GM23248 (cell line): ENCODE data around the gene SEPTIN1.

Experiments used
- EZH2 ChIP-seq: fragments of 200-600 bp; sonication (generic); IDR thresholded peaks from 2 replicates; pipeline ENCODE4 v1.6.1; 2018; ENCODE audit warnings: antibody characterized with exemption, mild to moderate bottlenecking; ENCODE audit not compliant: insufficient read depth, poor library complexity, severe bottlenecking
- EZH2phosphoT487 ChIP-seq: fragments of 200-600 bp; sonication (generic); IDR thresholded peaks from 2 replicates; pipeline ENCODE4 v1.6.1; 2018; ENCODE audit warnings: antibody characterized with exemption, moderate library complexity, mild to moderate bottlenecking, low read depth; ENCODE audit not compliant: insufficient read depth

DNA sequence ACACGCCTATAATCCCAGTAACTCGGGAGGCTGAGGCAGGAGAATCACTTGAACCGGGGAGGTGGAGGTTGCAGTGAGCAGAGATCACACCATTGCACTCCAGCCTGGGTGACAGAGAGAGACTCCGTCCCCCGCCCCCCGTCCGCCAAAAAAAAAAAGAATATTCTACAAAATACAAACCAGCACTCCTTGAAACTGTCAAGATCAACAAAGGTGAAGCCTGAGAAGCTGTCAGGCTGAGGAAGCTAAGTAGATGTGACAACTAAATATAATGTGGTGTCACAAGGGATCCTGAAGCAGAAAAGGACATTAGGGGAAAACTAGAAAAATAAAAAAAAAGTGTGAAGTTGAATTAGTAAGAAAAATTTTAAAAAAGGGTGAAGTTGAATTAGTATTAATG lies 33.4 kb downstream of the SEPTIN1 start:
- no peak for TF ChIP-seq EZH2
- no peak for TF ChIP-seq EZH2phosphoT487
